Uterus (tissue), 2 donors: ENCODE data around the gene ALDH1A3.
A peak's percentile ranks its signal among the peaks of the same experiment; 100 is the strongest.

Source experiments
- POLR2A ChIP-seq, 2 donors: fragments of 450-650 bp; IDR thresholded peaks; one replicate each; pipeline ENCODE4 v1.6.1; 2016; ENCODE audit warnings: antibody characterized with exemption in 2 of 2, mild to moderate bottlenecking in 1 of 2, moderate library complexity in 1 of 2
- TF ChIP-seq, protein P1 (sequence below), 4 experiments: fragments of 200-600 bp in 2 of 4; fragments of 450-650 bp in 2 of 4; sonication (generic) in 2 of 4; IDR thresholded peaks; one replicate each; pipeline ENCODE4 v1.5.1; 2016 to 2019; ENCODE audit warnings: antibody characterized with exemption in 4 of 4, mild to moderate bottlenecking in 2 of 4, moderate library complexity in 1 of 4

DNA sequence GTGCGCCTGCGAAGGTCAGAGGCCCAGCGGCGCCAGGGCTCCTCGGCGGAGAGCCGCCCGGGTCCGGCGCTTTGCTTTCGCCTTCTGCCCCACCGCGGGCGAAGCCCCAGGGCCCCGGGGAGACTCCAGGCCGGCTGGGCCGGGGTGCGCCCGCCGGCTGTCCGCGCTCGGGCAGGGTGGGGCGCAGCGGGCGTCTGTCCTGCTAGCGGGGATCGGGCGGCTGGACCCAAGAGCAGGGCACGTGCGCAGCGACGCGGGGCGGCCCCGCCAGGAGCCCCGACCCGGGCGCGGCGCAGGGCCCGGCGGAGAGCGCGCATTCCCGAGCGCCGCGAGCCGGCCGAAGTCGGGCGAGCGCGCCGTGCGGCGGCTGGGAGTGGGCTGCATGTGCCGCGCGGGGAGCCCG, 569 bp upstream of the ALDH1A3 start:
- TF ChIP-seq, protein P1, sequence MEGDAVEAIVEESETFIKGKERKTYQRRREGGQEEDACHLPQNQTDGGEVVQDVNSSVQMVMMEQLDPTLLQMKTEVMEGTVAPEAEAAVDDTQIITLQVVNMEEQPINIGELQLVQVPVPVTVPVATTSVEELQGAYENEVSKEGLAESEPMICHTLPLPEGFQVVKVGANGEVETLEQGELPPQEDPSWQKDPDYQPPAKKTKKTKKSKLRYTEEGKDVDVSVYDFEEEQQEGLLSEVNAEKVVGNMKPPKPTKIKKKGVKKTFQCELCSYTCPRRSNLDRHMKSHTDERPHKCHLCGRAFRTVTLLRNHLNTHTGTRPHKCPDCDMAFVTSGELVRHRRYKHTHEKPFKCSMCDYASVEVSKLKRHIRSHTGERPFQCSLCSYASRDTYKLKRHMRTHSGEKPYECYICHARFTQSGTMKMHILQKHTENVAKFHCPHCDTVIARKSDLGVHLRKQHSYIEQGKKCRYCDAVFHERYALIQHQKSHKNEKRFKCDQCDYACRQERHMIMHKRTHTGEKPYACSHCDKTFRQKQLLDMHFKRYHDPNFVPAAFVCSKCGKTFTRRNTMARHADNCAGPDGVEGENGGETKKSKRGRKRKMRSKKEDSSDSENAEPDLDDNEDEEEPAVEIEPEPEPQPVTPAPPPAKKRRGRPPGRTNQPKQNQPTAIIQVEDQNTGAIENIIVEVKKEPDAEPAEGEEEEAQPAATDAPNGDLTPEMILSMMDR (IDR thresholded peaks at IDR 0.05) = peak in 2 of 4 experiments; percentile 6 to 14
- no peak for TF ChIP-seq POLR2A (IDR thresholded peaks at IDR 0.05)
